ENCODE results near the gene RAB26.
"Not testable (repeated sequence)": the region's sequence is repeated elsewhere in the genome, so short reads cannot be mapped to it uniquely, and the experiment has no call there.

The RAB26 gene

DNA sequence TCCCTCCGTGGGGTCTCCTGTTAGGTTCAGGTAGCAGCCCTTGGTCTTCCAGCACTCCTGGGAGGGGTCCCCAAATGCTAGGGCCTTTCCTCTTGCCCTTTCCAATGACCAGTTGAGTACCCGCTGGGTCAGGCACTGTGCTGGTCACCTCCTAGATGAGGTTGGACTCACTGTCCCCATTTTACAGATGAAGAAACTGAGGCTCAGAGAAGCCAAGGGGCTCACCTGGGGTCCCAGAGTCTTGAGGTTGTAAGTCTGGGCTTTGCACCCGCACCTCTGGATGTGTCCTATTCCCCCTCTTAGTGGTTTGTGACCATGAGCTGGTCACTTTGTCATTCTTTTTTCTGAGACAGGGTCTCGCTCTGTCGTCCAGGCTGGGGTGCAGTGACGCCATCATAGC lies 49.3 kb downstream of the RAB26 start:
- no peak for DNase-seq (ENCODE audit: low read depth)
- TF ChIP-seq, protein P1, sequence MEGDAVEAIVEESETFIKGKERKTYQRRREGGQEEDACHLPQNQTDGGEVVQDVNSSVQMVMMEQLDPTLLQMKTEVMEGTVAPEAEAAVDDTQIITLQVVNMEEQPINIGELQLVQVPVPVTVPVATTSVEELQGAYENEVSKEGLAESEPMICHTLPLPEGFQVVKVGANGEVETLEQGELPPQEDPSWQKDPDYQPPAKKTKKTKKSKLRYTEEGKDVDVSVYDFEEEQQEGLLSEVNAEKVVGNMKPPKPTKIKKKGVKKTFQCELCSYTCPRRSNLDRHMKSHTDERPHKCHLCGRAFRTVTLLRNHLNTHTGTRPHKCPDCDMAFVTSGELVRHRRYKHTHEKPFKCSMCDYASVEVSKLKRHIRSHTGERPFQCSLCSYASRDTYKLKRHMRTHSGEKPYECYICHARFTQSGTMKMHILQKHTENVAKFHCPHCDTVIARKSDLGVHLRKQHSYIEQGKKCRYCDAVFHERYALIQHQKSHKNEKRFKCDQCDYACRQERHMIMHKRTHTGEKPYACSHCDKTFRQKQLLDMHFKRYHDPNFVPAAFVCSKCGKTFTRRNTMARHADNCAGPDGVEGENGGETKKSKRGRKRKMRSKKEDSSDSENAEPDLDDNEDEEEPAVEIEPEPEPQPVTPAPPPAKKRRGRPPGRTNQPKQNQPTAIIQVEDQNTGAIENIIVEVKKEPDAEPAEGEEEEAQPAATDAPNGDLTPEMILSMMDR (IDR thresholded peaks at IDR 0.05; ENCODE audit: low read depth, low read length, missing control alignments) = no peak
- in situ Hi-C loops (cut with HindIII; ENCODE audit: low sequenced_read_pairs) = no loop called here
- no peak overlapping the region for H3K4me3 ChIP-seq (ENCODE audit: low read depth, low read length)

DNA sequence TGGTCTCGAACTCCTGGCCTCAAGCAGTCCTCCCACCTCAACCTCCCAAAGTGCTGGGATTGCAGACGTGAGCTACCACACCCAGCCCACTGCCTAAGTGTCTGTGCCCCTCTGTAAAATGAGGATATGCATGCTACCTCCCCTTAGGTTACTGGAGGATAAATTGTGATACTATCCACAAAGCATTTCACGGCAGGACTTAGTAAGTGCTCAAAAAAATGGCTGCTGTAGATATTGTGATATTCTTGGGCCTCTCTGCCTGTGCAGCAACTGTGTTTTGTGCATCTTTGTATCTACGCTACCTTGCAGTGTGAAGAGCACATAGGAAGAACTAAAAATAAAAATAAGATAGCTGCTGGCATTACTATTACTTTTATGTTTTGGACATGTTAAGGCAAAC lies 49.9 kb downstream of the RAB26 start:
- no peak overlapping the region for H3K4me3 ChIP-seq (ENCODE audit: low read depth, low read length)
- TF ChIP-seq, protein P1 (IDR thresholded peaks at IDR 0.05; ENCODE audit: low read depth, low read length, missing control alignments) = no peak
- in situ Hi-C loops (cut with HindIII; ENCODE audit: low sequenced_read_pairs) = no loop called here
- no peak for DNase-seq (ENCODE audit: low read depth)

DNA sequence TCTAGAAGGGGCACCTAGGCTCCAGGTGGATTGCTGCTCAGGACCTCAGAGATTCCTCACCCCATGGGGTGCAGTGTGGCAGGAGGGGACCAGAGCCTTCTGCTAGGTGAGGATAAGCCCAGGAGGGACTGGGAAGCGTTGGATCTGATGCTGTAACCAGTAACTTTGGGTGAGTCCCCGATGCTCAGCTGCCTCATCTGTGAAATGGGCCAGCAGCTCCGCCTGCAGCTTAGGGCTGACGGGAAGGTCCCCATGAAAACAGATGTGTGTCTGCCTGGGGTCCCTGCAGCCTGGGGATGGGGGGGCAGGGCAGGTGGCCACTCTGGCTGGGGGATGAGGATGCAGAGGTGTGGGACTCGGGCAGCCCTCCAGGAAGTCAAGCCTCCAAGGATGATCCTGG lies 50.7 kb downstream of the RAB26 start:
- DNase-seq (ENCODE audit: low read depth) = no peak
- TF ChIP-seq, protein P1 (IDR thresholded peaks at IDR 0.05; ENCODE audit: low read depth, low read length, missing control alignments) = no peak
- H3K4me3 ChIP-seq (ENCODE audit: low read depth, low read length) = no peak overlapping the region
- in situ Hi-C loops (cut with HindIII; ENCODE audit: low sequenced_read_pairs) = no loop called here

DNA sequence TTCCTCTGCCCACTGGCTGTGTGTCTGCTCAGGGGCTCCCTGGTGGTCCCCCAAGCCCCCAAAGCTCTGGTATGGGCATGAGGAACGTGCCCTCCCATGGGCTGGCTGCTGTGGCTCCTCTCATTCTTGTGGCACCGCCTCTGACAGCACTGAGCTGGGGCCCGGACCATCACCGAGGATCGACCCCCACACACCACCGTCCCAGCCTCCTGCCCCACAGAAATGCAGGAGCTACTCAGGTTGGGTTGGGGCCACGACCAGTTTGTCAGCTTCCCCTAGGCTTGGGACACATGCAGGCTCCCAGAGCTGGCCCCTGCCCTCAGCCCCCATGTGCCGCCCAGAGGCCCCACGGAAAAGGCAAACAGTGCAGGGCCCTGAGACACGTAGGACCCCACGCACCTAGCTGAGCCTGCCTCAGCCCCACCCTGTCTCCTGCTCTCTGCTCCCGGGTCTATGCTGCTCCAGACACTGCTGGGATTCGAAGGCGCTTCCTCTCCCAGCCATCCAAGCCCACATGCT lies 51.3 kb downstream of the RAB26 start:
- no peak for DNase-seq (ENCODE audit: low read depth)
- H3K4me3 ChIP-seq (ENCODE audit: low read depth, low read length) = no peak overlapping the region
- TF ChIP-seq, protein P1 (IDR thresholded peaks at IDR 0.05; ENCODE audit: low read depth, low read length, missing control alignments) = no peak
- in situ Hi-C loops (cut with HindIII; ENCODE audit: low sequenced_read_pairs) = no loop called here

DNA sequence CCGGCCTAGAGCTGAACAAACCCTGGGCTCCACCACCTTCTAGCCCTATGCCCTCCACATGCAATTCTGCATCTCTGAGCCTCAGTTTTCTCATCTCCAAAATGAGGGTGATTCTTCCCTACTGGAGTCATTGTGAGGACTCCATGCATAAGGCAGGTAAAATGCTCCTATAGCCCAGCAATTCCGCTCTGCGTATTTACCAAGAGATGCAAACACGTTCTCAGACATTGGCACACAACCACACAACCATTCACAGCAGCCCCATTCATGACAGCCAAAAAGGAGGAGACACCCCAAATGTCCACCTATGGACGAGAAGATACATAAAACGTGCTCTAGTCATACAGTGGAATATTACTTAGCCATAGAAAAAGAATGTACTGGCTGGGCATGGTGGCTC lies 51.9 kb downstream of the RAB26 start:
- TF ChIP-seq, protein P1 (IDR thresholded peaks at IDR 0.05; ENCODE audit: low read depth, low read length, missing control alignments) = no peak
- no peak for DNase-seq (ENCODE audit: low read depth)
- no peak overlapping the region for H3K4me3 ChIP-seq (ENCODE audit: low read depth, low read length)
- in situ Hi-C loops (cut with HindIII; ENCODE audit: low sequenced_read_pairs) = no loop called here

DNA sequence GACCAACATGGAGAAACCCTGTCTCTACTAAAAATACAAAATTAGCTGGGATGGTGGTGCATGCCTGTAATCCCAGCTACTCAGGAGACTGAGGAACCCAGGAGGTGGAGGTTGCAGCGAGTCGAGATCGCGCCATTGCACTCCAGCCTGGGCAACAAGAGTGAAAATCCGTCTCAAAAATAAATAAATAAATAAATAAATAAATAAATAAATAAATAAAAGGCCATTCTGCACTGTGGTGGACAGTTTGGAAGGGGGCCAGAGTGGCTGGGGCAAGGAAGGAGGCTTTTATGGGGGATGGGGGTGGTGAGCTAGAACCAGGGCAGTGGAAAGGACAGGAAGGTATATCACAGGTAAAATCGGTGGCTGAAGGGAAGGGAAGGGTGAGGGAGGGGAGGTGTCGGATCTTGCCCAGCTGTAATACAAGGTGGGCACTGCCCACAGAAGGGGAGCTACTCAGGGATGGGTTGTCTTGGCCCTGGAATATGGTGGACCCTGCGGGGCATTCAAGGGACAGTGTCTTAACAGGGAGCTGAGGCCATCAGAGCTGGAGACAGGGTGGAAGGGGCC lies 54.8 kb downstream of the RAB26 start:
- H3K4me3 ChIP-seq (ENCODE audit: low read depth, low read length); in situ Hi-C loops (cut with HindIII; ENCODE audit: low sequenced_read_pairs); DNase-seq (ENCODE audit: low read depth): not testable (repeated sequence)
